ENCODE results near the gene WDR18. TPM values are rescaled to one million over a fixed set of nuclear protein-coding genes. Genes with fewer than 3 reads are reported as not detected.

Gene WDR18
- total and polyA plus RNA-seq, 4 donors, result 36.6 to 60.2 (median 45.7) TPM

DNA sequence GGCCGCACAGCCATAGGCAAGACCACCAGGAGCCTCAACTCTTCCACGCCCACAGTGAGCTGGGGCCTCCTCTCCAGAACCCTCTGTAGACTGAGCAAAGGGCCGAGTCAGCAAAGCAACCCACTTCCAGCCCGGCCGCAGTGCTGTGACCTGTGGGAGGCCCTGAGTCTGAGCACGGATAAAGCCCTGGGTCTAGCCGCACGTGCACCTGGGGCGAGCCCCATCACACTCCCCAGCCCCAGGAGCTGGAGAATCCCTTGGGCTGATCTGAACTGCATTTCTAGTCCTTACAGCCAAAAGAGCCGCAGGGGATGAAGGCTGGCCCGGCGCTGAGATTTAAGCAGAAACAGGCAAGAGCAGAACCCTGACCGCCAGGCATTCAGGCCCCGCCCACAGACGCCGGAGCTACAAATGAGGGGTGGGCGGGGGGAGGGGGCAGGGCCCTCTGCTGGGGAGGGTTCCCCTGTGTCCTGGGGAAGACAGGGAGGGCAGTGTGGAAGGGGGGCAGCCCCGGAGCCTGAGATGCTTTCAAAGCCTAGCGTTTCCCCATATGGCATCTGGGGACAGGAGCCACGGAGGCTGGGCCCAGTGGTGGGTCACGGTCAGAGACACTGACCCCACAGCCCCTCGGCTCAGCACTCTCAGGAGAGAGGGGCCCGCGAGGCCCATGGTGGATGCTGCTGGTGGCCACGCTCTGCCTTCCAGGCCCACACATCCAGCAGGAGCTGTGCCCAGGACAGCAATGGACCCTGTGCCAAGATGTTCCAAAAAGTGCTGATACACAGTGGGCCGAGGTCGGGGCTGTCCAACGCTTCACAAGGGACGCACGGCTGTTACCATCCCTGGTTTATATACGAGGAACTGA lies 31.9 kb downstream of the WDR18 start:
- Histone ChIP-seq H3K27me3 (ENCODE audit: control insufficient read depth in 3 of 3, insufficient read depth in 3 of 3, low read length in 2 of 3) (no peaks in the 10 kb centered on the region), H3K4me1 (ENCODE audit: control insufficient read depth in 5 of 5, insufficient read depth in 5 of 5, low read length in 5 of 5) (peaks cover 3 to 46% (median 7%) of the 10 kb centered on the region in 5 donors), H3K36me3 (ENCODE audit: control insufficient read depth in 4 of 4, insufficient read depth in 4 of 4, low read length in 4 of 4) (peaks cover 3 to 49% (median 14%) of the 10 kb centered on the region in 4 donors), H3K4me3 (no peak overlapping the region), H3K9ac (ENCODE audit: insufficient read depth in 1 of 2, low read length in 2 of 2) (no peak overlapping the region), H3K9me3 (ENCODE audit: control insufficient read depth in 4 of 4, insufficient read depth in 3 of 4, low read length in 3 of 4) (no peaks in the 10 kb centered on the region), H3K27ac (ENCODE audit: low read depth in 1 of 2, low read length in 1 of 2) (peak overlapping the region; percentile 46 to 55)
- no peak for TF ChIP-seq CTCF (IDR thresholded peaks at IDR 0.05; ENCODE audit: control extremely low read depth, extremely low read depth)
- ATAC-seq (ENCODE audit: insufficient read depth, low FRiP score) (no peak), DNase-seq (no peak)
- WGBS, 2 donors, result 73 to 81% methylated on average over 31 of the region's 31 CpGs

DNA sequence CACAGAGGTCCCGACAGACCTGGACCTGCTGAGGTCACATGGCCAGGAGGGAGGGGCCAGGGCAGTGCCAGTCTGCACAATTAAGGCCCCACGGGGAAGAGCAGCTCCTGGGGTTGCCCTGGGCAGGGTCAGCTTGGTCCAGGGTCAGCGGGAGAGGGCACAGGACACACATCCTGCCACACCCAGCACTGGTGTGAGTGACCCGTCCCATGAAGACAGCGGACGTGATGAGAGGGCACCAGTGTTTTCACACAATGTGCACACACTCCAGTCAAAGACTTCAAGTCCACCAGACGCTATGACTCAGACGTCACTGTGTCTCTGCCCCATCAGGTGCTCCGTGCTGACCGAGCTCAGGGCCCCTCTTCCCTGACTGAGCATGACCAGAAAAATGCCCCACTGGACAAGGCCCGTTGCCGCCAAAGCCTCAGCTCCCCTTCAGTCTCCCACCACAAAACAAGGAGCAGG lies 32.5 kb downstream of the WDR18 start:
- Histone ChIP-seq H3K27me3 (ENCODE audit: control insufficient read depth in 3 of 3, insufficient read depth in 3 of 3, low read length in 2 of 3) (no peaks in the 10 kb centered on the region), H3K9ac (ENCODE audit: insufficient read depth in 1 of 2, low read length in 2 of 2) (no peak overlapping the region), H3K9me3 (ENCODE audit: control insufficient read depth in 4 of 4, insufficient read depth in 3 of 4, low read length in 3 of 4) (no peaks in the 10 kb centered on the region), H3K4me3 (no peak overlapping the region), H3K36me3 (ENCODE audit: control insufficient read depth in 4 of 4, insufficient read depth in 4 of 4, low read length in 4 of 4) (peaks cover 3 to 42% (median 10%) of the 10 kb centered on the region in 4 donors), H3K27ac (ENCODE audit: low read depth in 1 of 2, low read length in 1 of 2) (peak overlapping the region; percentile 46 to 55), H3K4me1 (ENCODE audit: control insufficient read depth in 5 of 5, insufficient read depth in 5 of 5, low read length in 5 of 5) (peaks cover 6 to 46% (median 7%) of the 10 kb centered on the region in 5 donors)
- ATAC-seq (ENCODE audit: insufficient read depth, low FRiP score) (no peak), DNase-seq (no peak)
- 45 to 60% methylated on average over 12 of the region's 12 CpGs for WGBS, 2 donors
- TF ChIP-seq CTCF (IDR thresholded peaks at IDR 0.05; ENCODE audit: control extremely low read depth, extremely low read depth), result no peak

DNA sequence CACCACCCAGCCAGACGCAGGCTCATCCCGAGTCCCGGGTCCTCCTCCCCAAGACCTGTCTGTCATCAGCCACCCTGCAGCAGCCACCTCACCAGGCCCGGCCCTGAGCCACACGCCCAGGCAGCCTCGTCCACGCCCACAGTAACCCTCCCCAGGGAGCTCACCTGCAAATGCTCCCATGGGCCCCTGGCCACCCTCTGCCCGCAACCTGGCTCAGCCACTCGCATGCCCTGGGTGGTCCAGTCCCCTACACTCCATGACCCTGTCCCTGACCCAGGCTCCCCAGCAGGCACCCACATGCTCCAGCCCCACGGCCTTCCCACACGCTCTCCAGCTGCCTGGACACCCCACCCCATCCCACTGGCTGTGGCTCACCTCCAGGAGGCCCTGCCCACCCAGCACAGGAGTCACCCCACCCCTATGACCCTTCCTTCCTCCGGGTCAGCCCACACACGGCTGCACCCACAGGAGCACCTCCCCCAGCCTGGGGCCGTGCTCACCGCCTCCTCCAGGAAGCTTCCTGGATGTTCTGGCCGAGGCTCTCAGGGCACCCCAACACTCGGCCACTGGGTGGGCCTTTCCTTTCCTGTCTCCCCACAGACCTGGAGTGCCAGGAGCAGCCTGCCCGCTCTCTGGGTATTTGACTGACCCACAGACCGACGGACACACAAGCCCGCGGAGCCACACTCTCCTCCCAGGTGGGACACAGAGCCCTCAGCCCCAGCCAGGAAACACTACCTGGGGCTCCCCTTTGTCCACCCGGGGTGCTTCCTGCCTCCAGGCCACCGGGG lies 33.2 kb downstream of the WDR18 start:
- Histone ChIP-seq H3K27ac (ENCODE audit: low read depth in 1 of 2, low read length in 1 of 2) (peak overlapping the region in 1 of 2 donors; percentile 55), H3K9ac (ENCODE audit: insufficient read depth in 1 of 2, low read length in 2 of 2) (no peak overlapping the region), H3K27me3 (ENCODE audit: control insufficient read depth in 3 of 3, insufficient read depth in 3 of 3, low read length in 2 of 3) (no peaks in the 10 kb centered on the region), H3K4me3 (no peak overlapping the region), H3K9me3 (ENCODE audit: control insufficient read depth in 4 of 4, insufficient read depth in 3 of 4, low read length in 3 of 4) (no peaks in the 10 kb centered on the region), H3K36me3 (ENCODE audit: control insufficient read depth in 4 of 4, insufficient read depth in 4 of 4, low read length in 4 of 4) (peaks cover 0 to 36% (median 6%) of the 10 kb centered on the region in 4 donors), H3K4me1 (ENCODE audit: control insufficient read depth in 5 of 5, insufficient read depth in 5 of 5, low read length in 5 of 5) (peaks cover 6 to 46% (median 7%) of the 10 kb centered on the region in 5 donors)
- 61 to 70% methylated on average over 24 of the region's 24 CpGs for WGBS, 2 donors
- ATAC-seq (ENCODE audit: insufficient read depth, low FRiP score) (no peak), DNase-seq (no peak)
- no peak for TF ChIP-seq CTCF (IDR thresholded peaks at IDR 0.05; ENCODE audit: control extremely low read depth, extremely low read depth)

Data from lung (tissue), 12 donors.